Astrocyte of the spinal cord (primary cell): Measurements from ENCODE around the gene DDX53.

Experiments used
- DNase-seq: peaks from one replicate; pipeline ENCODE4 v3.0.0; 2011; ENCODE audit warnings: low read depth, low spot score
- H3K4me3 ChIP-seq: 2 replicates; pipeline ENCODE4 v1.5.1; 2011; ENCODE audit warnings: low read depth, mild to moderate bottlenecking, low read length, moderate library complexity
- CTCF ChIP-seq: IDR thresholded peaks from 2 replicates; pipeline ENCODE4 v1.5.1; 2012; ENCODE audit warnings: low read depth, mild to moderate bottlenecking, low read length, inconsistent platforms
- in situ Hi-C: cut with HindIII; loops from 2 replicates; pipeline ENCODE4 v1.10.0; 2017; ENCODE audit warnings: low sequenced_read_pairs

The DDX53 gene

DNA sequence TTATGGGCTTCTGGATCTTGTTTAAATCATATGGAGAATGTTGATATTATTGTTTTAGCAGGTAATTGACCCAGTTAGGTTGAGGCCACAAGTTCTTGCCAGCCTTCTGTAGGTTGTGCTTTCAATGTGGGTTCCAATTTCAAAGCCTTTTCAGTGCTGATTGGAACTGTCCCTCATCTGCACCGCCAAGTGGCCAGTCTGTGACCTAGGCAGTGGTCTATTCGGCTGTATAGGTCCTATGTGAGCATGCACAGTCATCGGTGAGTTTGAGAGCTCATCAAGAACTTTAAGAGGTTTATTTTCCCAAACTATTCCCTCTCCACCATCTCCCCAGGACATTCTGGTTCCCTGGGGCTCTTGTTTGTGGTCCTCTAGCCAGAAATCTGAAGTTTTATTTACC lies 35.7 kb downstream of the DDX53 start:
- no peak for TF ChIP-seq CTCF
- in situ Hi-C loops: no loop called here
- no peak overlapping the region for H3K4me3 ChIP-seq
- no peak for DNase-seq

GRCh38 chrX:23046443-23046842 lies 46.7 kb downstream of the DDX53 start:
- DNase-seq: no peak

DNA sequence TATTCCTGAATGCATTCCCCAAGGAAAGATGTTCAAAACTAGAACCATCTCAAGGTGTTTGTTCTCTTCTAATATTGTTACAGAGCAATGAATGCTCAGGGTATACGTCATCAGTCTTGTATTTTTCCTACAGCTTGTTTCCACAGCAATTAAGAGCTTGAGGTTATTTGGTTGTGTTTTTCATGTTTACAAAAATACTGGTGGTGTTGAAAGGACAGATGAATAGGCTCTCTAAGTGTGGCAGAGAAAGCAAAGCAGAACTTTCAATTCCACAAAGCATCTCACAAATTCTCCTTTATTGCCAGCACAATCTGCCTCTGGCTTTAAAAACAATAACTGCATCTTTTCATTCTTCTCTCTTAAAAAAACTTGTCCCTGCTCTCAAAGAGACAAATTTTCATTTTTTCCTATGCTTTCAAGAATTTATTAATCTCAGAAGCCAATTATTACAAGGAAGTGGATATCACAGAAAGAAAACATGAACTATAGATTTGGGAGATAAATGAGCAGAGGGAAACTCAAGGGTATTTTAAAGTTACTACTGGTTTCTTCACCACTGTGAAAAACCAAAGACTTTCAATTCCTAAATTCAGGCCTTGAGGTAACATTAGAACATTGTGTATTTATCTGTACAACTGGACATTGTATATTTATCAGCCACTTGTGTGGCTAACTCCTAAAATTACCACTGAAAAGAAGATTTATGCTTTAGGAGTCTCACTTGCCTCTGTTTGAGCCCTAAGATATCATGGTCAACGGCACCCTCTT lies 49.2 kb downstream of the DDX53 start:
- DNase-seq: no peak
- no peak overlapping the region for H3K4me3 ChIP-seq
- TF ChIP-seq CTCF: no peak
- in situ Hi-C loops: no loop called here

More at GRCh38 chrX:23046443-23046842, 46.7 kb downstream of the DDX53 start:
- H3K4me3 ChIP-seq: no peak overlapping the region
- in situ Hi-C loops: no loop called here
- TF ChIP-seq CTCF: no peak

GRCh38 chrX:23052324-23052723 lies 52.6 kb downstream of the DDX53 start:
- TF ChIP-seq CTCF: no peak
- no peak overlapping the region for H3K4me3 ChIP-seq
- DNase-seq: no peak
- in situ Hi-C loops: no loop called here
